Measurements from ENCODE around the gene TTC9B.

The TTC9B gene

DNA sequence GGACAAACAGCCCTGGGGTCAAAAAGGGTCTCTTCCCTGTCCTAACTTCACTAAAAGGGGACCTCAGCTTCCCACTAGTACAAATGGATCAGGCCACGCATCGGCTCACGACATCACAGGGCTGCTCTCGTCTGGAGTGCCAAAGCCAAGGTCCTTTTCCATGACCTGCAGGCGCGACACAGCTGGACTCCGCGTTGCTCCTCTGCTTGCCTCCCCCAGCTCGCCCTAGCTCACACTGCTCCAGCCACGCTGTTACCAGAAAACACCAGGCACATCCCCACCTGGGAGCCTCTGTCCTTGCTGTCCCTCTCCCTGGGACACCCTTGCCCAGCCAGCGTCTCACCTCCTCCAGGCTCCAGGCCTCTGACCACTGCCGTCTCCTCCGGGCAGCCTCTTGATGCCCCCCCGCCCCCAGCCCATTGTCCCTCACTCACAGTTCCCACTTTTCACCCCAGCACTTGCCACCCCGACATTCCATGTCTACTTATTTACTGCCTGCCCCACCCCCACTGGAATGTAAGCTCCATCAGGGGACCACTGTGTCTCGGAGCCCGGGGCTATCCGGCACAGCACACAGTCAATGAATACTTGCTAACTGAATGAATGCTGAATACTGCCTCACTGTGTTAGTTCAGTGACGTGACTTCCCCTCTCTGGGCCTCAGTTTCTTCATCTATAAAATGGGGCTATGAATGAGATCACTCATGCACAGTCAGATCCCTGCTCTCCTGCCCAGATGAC, 46.3 kb upstream of the TTC9B start:
- H3K4me3 ChIP-seq (ENCODE audit: control insufficient read depth, low read depth, low read length), result no peak overlapping the region

DNA sequence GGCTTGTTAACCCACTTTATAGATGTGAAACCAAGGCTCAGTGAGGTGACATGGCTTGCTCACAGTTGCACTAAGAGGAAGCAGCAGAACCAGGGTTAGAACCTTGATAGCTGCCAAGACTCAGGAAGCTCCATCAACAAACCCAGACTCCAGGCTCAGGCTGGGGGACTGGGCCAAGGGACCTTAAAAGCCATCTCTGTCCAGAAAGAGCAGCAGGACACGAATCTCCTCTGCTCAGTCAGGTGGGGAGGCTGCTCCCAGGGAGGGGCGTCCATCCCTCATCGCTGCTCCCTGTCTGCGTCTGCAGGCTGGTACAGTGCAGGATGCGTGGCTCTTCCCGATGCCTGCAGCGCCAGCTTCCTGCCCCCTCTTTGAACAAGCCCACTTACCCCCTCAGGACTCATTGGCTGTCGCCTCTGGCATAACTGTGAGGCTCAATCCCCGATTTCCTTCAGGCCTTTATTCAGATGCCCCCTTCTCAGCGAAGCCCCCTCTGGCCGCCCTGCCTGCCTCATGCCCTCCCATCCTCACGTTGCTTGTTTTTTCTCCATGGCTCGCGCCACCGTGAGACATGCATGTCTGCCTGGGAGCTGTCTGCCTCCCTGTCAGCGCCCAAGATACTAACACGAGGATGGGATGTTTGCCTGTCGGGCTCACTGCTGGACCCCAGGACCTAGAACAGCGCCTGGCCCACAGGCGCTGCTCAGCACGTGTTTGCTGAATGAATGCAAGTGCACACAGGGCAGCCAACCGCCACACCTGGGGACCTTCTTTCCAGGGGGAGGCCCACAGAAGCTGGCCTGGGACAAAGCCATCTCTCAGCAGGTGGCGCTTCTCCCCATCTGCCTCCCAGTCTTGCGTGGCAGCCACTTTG, 45.5 kb upstream of the TTC9B start:
- H3K4me3 ChIP-seq (ENCODE audit: control insufficient read depth, low read depth, low read length), result no peak overlapping the region
- DNase-seq (ENCODE audit: low read depth), result no peak
- TF ChIP-seq, protein P1, sequence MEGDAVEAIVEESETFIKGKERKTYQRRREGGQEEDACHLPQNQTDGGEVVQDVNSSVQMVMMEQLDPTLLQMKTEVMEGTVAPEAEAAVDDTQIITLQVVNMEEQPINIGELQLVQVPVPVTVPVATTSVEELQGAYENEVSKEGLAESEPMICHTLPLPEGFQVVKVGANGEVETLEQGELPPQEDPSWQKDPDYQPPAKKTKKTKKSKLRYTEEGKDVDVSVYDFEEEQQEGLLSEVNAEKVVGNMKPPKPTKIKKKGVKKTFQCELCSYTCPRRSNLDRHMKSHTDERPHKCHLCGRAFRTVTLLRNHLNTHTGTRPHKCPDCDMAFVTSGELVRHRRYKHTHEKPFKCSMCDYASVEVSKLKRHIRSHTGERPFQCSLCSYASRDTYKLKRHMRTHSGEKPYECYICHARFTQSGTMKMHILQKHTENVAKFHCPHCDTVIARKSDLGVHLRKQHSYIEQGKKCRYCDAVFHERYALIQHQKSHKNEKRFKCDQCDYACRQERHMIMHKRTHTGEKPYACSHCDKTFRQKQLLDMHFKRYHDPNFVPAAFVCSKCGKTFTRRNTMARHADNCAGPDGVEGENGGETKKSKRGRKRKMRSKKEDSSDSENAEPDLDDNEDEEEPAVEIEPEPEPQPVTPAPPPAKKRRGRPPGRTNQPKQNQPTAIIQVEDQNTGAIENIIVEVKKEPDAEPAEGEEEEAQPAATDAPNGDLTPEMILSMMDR (conservative IDR thresholded peaks at IDR 0.05; ENCODE audit: control insufficient read depth, insufficient read depth, low read depth, low read length), result no peak

More for the DNA sequence above, 46.3 kb upstream of the TTC9B start:
- TF ChIP-seq, protein P1 (conservative IDR thresholded peaks at IDR 0.05; ENCODE audit: control insufficient read depth, insufficient read depth, low read depth, low read length), result no peak
- no peak for DNase-seq (ENCODE audit: low read depth)

DNA sequence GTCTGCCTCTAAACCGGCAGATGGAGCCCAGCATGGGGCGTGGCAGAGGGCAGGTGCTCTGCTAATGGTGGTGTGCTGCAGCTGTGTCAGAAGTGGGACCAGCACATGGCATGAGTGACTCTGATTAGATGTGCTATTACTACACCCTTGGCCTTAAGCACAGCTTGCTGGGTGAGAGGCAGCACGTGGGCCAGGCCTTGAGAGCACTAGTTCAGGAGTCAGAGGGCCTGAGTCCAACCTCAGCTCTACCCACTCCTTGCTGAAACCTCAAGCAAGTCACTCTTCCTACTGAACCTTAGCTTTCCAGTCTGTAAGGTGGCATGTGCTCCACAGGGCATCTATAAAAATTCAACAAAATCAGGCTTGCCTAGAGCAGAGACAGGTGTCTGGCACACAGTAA, 44.2 kb upstream of the TTC9B start:
- DNase-seq (ENCODE audit: low read depth), result no peak
- H3K4me3 ChIP-seq (ENCODE audit: control insufficient read depth, low read depth, low read length), result no peak overlapping the region
- TF ChIP-seq, protein P1 (conservative IDR thresholded peaks at IDR 0.05; ENCODE audit: control insufficient read depth, insufficient read depth, low read depth, low read length), result no peak

DNA sequence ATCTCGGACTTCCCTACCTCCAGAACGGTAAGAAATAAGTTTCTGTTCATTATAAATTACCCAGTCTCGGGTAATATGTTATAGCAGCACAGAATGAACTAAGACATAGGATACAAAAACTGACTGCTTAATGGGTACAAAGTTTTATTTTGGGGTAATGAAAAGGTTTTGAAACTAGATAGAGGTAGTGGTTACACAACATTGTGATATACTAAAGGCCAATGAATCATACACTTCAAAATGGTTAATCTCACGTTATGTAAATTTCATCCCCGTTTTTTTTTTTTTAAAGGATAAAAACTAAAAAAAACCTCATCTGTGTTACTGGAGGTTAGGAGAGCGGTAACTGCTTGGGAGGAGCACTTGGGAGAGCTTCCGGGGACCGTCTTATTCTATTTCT, 43.4 kb upstream of the TTC9B start:
- no peak overlapping the region for H3K4me3 ChIP-seq (ENCODE audit: control insufficient read depth, low read depth, low read length)
- no peak for DNase-seq (ENCODE audit: low read depth)
- TF ChIP-seq, protein P1 (conservative IDR thresholded peaks at IDR 0.05; ENCODE audit: control insufficient read depth, insufficient read depth, low read depth, low read length), result no peak

DNA sequence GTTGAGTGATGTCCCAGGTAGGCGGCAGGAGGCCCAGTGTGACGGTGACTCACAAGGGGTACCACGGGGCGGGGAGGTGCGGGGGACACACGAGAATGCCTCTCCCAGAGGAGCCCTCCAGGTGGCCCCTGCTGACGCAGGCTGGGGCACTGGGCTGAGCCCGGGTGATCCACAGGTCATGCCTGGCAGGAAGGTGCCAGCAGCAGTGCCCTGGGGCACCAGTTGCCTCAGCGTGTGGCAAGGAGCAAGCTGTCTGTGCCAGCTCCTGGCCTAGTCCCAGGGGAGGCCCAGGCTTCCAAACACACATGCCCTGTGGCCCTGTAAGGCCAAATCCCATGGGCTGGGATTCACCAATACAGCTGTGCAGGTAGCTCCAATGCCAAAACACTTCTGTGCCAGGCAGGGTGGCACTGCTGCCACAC, 38.9 kb upstream of the TTC9B start:
- TF ChIP-seq, protein P1 (conservative IDR thresholded peaks at IDR 0.05; ENCODE audit: control insufficient read depth, insufficient read depth, low read depth, low read length), result no peak
- no peak overlapping the region for H3K4me3 ChIP-seq (ENCODE audit: control insufficient read depth, low read depth, low read length)
- DNase-seq (ENCODE audit: low read depth), result no peak

DNA sequence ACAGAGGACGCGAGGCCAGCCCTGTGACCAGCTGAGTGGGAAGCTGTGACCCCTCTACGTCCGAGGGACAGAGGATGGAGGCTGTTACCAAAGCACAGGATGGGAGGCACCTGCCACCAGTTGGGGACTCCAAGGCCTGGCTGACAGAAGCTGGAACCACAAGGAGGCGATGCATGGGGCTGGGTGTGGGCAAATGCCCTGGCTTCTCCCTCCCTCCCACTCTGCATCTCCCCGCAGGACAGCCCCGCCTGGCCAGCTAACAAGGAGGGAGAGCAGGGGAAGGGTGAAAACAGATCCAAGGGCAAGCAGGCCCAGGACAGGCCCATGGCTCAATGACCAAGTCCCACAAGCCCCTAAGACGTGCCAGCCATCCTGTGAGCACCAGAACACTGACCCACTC, 38.3 kb upstream of the TTC9B start:
- H3K4me3 ChIP-seq (ENCODE audit: control insufficient read depth, low read depth, low read length), result no peak overlapping the region
- no peak for DNase-seq (ENCODE audit: low read depth)
- TF ChIP-seq, protein P1 (conservative IDR thresholded peaks at IDR 0.05; ENCODE audit: control insufficient read depth, insufficient read depth, low read depth, low read length), result no peak

All from fibroblast of mammary gland (primary cell).